HCT116 (cell line): Measurements from ENCODE around the gene SORL1. TPM values are rescaled to one million over a fixed set of nuclear protein-coding genes. Genes with fewer than 3 reads are reported as not detected.

Experiments
- ATAC-seq: fragments of 200-7000 bp; cut with Tn5 transposase; 2 replicates; pipeline ENCODE4 v1.9.1; 2020; ENCODE audit warnings: mild to moderate bottlenecking, moderate library complexity
- BruUV-seq: library from RNA; stranded (reverse); fragments of 400-500 nt; replicated peaks from 2 replicates; lab custom pipeline; 2021; lab: Mats Ljungman, UMichigan
- CTCF ChIA-PET: fragments of 300-600 bp; sonication (Branson Sonifier 250); formaldehyde crosslinking; loops from one replicate; lab custom pipeline; 2021; ENCODE audit warnings: antibody characterized with exemption; lab: Charles Lee
- POLR2A ChIA-PET: fragments of 300-600, 350-600 bp; sonication (Branson Sonifier 250); formaldehyde crosslinking; loops from one replicate; lab custom pipeline; 2021; ENCODE audit warnings: antibody characterized with exemption; lab: Charles Lee
- RAD21 ChIA-PET, 2 experiments: fragments of 300-600 bp; sonication (Branson Sonifier 250); formaldehyde crosslinking; loops; one replicate each; lab custom pipeline; 2023; ENCODE audit warnings: low total read pairs in 2 of 2; ENCODE audit not compliant: uncharacterized antibody in 2 of 2, unreplicated experiment in 2 of 2, low non-redundant PET in 1 of 2; lab: Charles Lee
- DNase-seq: peaks from one replicate; pipeline ENCODE4 v3.0.0-alpha.2; 2010; ENCODE audit warnings: low read depth, low spot score
- H2AFZ ChIP-seq: fragments of 200-600 bp; shearing (Covaris generic), sonication (generic); 2 replicates; pipeline ENCODE4 v1.6.1; 2017; ENCODE audit warnings: low read depth, mixed run types, mixed read lengths, antibody characterized with exemption, low read length; ENCODE audit not compliant: poor library complexity, severe bottlenecking
- H3K27ac ChIP-seq: 2 replicates; pipeline ENCODE4 v1.5.1; 2012; ENCODE audit warnings: low read depth, low read length
- H3K27me3 ChIP-seq: fragments of 200-600 bp; sonication (generic); 2 replicates; pipeline ENCODE4 v1.6.1; 2016; ENCODE audit warnings: mixed run types, low read length, mixed read lengths; ENCODE audit not compliant: insufficient read depth
- H3K36me3 ChIP-seq, 2 experiments: fragments of 200-500 bp in 1 of 2; fragments of 200-600 bp in 1 of 2; sonication (Bioruptor generic) in 1 of 2; sonication (generic) in 1 of 2; 2 replicates each; pipeline versions ENCODE4 v1.5.1 to v1.6.1; 2014 to 2016; ENCODE audit warnings: low read length in 2 of 2, inconsistent platforms in 1 of 2, mixed read lengths in 1 of 2, mixed run types in 1 of 2; ENCODE audit not compliant: insufficient read depth in 2 of 2, control insufficient read depth in 1 of 2
- H3K4me1 ChIP-seq, 2 experiments: fragments of 200-600 bp in 1 of 2; sonication (generic) in 1 of 2; 2 replicates each; pipeline versions ENCODE4 v1.5.1 to v1.6.1; 2012 to 2017; ENCODE audit warnings: low read length in 2 of 2, inconsistent platforms in 1 of 2, mild to moderate bottlenecking in 1 of 2, mixed read lengths in 1 of 2, mixed run types in 1 of 2, moderate library complexity in 1 of 2; ENCODE audit not compliant: insufficient read depth in 2 of 2, control insufficient read depth in 1 of 2
- H3K4me2 ChIP-seq: fragments of 200-600 bp; sonication (generic); 2 replicates; pipeline ENCODE4 v1.6.1; 2017; ENCODE audit warnings: mixed run types, low read length, mixed read lengths
- H3K4me3 ChIP-seq, 2 experiments: fragments of 200-600 bp in 1 of 2; sonication (generic) in 1 of 2; replicated peaks in 1 of 2; 2 replicates each; pipeline ENCODE4 v1.5.1; 2011 to 2016; ENCODE audit warnings: low read length in 2 of 2, control low read depth in 1 of 2, low read depth in 1 of 2, mild to moderate bottlenecking in 1 of 2, mixed read lengths in 1 of 2, mixed run types in 1 of 2
- H3K79me2 ChIP-seq: fragments of 200-600 bp; sonication (generic); 2 replicates; pipeline ENCODE4 v1.6.1; 2017; ENCODE audit warnings: mild to moderate bottlenecking, mixed run types, low read length, moderate library complexity, mixed read lengths; ENCODE audit not compliant: insufficient read depth
- H3K9ac ChIP-seq: fragments of 200-600 bp; sonication (generic); 2 replicates; pipeline ENCODE4 v1.6.1; 2016; ENCODE audit warnings: low read length, mixed read lengths
- H3K9me2 ChIP-seq: fragments of 200-600 bp; sonication (generic), shearing (Covaris generic); 2 replicates; pipeline ENCODE4 v1.6.1; 2017; ENCODE audit warnings: mixed run types, mild to moderate bottlenecking, moderate library complexity; ENCODE audit not compliant: insufficient read depth
- H3K9me3 ChIP-seq, 2 experiments: fragments of 200-500 bp in 1 of 2; fragments of 200-600 bp in 1 of 2; sonication (Bioruptor generic) in 1 of 2; sonication (generic) in 1 of 2; 2 replicates each; pipeline ENCODE4 v1.6.1; 2014 to 2017; ENCODE audit warnings: low read length in 2 of 2, mixed read lengths in 2 of 2, inconsistent platforms in 1 of 2, low read depth in 1 of 2, mild to moderate bottlenecking in 1 of 2, mixed run types in 1 of 2, moderate library complexity in 1 of 2; ENCODE audit not compliant: control insufficient read depth in 1 of 2, insufficient read depth in 1 of 2
- H4K20me1 ChIP-seq: fragments of 200-600 bp; sonication (generic), shearing (Covaris generic); 2 replicates; pipeline ENCODE4 v1.6.1; 2017; ENCODE audit warnings: mixed run types, mild to moderate bottlenecking, moderate library complexity; ENCODE audit not compliant: insufficient read depth
- CEBPB ChIP-seq: IDR thresholded peaks from 2 replicates; pipeline ENCODE4 v1.6.1; 2012; ENCODE audit warnings: low read depth
- ELF1 ChIP-seq: IDR thresholded peaks from 2 replicates; pipeline ENCODE4 v1.6.1; 2012; ENCODE audit warnings: low read depth, borderline replicate concordance
- EZH2 ChIP-seq: fragments of 200-600 bp; sonication (generic); IDR thresholded peaks from 2 replicates; pipeline ENCODE4 v1.6.1; 2017; ENCODE audit warnings: antibody characterized with exemption, mixed run types
- EZH2phosphoT487 ChIP-seq: fragments of 200-600 bp; IDR thresholded peaks from 2 replicates; pipeline ENCODE4 v1.6.1; 2018; ENCODE audit warnings: antibody characterized with exemption, borderline replicate concordance
- JUND ChIP-seq: IDR thresholded peaks from 2 replicates; pipeline ENCODE4 v1.6.1; 2012
- POLR2A ChIP-seq: IDR thresholded peaks from 2 replicates; pipeline ENCODE4 v1.7.0; 2011; ENCODE audit warnings: borderline replicate concordance; ENCODE audit not compliant: insufficient read depth, insufficient read length; ENCODE audit errors: extremely low read depth
- POLR2AphosphoS5 ChIP-seq: IDR thresholded peaks from 2 replicates; pipeline ENCODE4 v1.6.1; 2011; ENCODE audit warnings: mild to moderate bottlenecking, low read depth, low read length, moderate library complexity
- SP1 ChIP-seq: IDR thresholded peaks from 2 replicates; pipeline ENCODE4 v1.6.1; 2012; ENCODE audit warnings: low read depth
- SRF ChIP-seq: IDR thresholded peaks from 2 replicates; pipeline ENCODE4 v1.6.1; 2012; ENCODE audit warnings: low read depth
- YY1 ChIP-seq: IDR thresholded peaks from 2 replicates; pipeline ENCODE4 v1.6.1; 2011; ENCODE audit warnings: low read length, low read depth, moderate library complexity, mild to moderate bottlenecking; ENCODE audit not compliant: insufficient replicate concordance; ENCODE audit errors: extremely low read depth
- ZNF274 ChIP-seq: fragments of 200-500 bp; sonication (Bioruptor generic); IDR thresholded peaks from 2 replicates; pipeline ENCODE4 v1.6.1; 2014; ENCODE audit warnings: mild to moderate bottlenecking, low read depth, low read length, inconsistent platforms
- intact Hi-C: fragments of 100-400 bp; cut with micrococcal nuclease; formaldehyde crosslinking; loops from 2 replicates; pipeline ENCODE4 v1.10.0; 2022
- total RNA-seq: library from RNA; stranded (reverse); gene quantifications from one replicate; pipeline ENCODE4 v1.2.1, GENCODE V29; 2021; ENCODE audit not compliant: unreplicated experiment
- TF ChIP-seq, protein P1 (sequence below), 3 experiments: fragments of 200-600 bp in 1 of 3; sonication (generic) in 1 of 3; IDR thresholded peaks in 2 of 3; conservative IDR thresholded peaks in 1 of 3; 2 replicates each; pipeline ENCODE4 v1.5.1; 2012 to 2017; ENCODE audit warnings: low read depth in 2 of 3, low read length in 2 of 3, antibody characterized with exemption in 1 of 3, borderline replicate concordance in 1 of 3, control low read depth in 1 of 3, mild to moderate bottlenecking in 1 of 3, mixed read lengths in 1 of 3, mixed run types in 1 of 3, moderate library complexity in 1 of 3; ENCODE audit not compliant: insufficient read depth in 1 of 3
- TF ChIP-seq, protein P2 (sequence below): IDR thresholded peaks from 2 replicates; pipeline ENCODE4 v1.6.1; 2011; ENCODE audit warnings: mild to moderate bottlenecking, low read length, moderate library complexity; ENCODE audit not compliant: insufficient replicate concordance; ENCODE audit errors: extremely low read depth

Gene SORL1
- total RNA-seq, 1 experiment from 2014 or later = 17.4 TPM

DNA sequence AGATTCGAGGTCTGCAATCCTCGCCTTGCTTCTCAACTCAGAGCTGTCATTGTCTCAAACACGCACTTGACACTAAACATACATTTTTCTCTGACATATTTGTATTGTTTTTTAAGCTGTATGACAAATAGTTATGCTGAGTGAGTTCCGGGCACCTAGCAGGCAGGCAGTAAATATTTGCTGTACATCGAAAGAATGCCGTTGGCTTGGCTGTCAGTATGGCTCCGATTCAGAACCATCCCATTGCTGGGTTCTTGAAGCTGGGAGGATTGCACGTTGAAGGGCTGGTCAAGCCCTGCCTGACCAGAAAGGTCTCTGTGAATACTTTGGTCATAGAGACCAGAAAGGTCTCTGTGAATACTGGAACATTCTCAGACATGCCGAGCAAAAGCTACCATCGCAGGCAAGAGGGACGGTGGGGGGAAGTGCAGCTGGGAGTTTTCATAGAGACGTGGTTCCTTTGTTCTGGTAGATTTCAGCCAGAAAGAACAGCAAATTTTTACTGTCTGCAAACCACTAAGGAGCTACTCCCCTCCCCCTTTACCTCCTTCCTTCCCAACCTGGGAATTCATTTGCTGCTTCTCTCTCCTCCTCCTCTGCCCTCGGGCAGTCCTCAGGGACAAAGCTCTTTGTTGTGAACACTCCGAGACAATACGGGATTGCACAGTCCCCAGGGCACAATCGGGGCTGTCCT is 202.9 kb downstream of the SORL1 start:
- Histone ChIP-seq H3K27ac (peak overlapping the region; percentile 62; the same call in 1 of the 2 replicates), H3K4me2 (peak overlapping the region; percentile 82), H4K20me1 (no peaks in the 10 kb centered on the region), H3K9ac (peak overlapping the region; percentile 63), H3K79me2 (no peaks in the 10 kb centered on the region), H3K4me1 (peaks cover 19 to 27% of the 10 kb centered on the region in 2 experiments), H2AFZ (no peak overlapping the region), H3K9me3 (no peaks in the 10 kb centered on the region), H3K9me2 (no peaks in the 10 kb centered on the region), H3K4me3 (peak overlapping the region; percentile 28 to 51), H3K27me3 (no peaks in the 10 kb centered on the region), H3K36me3 (no peaks in the 10 kb centered on the region)
- ChIA-PET RAD21 (interaction anchor here in 1 of 2 experiments (1.2 to 2.3 kb wide), 2 partner anchors 548 to 851 kb away, joined by 4 to 9 read pairs; no protein-coding TSS in a partner anchor), CTCF (interaction anchor here (0.5 to 5.5 kb wide), 10 partner anchors 9 to 850 kb away, joined by 3 to 54 read pairs (median 4); no protein-coding TSS in a partner anchor), POLR2A (interaction anchor here (0.7 to 1.0 kb wide), 2 partner anchors 849 to 851 kb away, joined by 3 to 5 read pairs; no protein-coding TSS in a partner anchor)
- DNase-seq (no peak), ATAC-seq (peak; percentile 47)
- TF ChIP-seq, protein P1, sequence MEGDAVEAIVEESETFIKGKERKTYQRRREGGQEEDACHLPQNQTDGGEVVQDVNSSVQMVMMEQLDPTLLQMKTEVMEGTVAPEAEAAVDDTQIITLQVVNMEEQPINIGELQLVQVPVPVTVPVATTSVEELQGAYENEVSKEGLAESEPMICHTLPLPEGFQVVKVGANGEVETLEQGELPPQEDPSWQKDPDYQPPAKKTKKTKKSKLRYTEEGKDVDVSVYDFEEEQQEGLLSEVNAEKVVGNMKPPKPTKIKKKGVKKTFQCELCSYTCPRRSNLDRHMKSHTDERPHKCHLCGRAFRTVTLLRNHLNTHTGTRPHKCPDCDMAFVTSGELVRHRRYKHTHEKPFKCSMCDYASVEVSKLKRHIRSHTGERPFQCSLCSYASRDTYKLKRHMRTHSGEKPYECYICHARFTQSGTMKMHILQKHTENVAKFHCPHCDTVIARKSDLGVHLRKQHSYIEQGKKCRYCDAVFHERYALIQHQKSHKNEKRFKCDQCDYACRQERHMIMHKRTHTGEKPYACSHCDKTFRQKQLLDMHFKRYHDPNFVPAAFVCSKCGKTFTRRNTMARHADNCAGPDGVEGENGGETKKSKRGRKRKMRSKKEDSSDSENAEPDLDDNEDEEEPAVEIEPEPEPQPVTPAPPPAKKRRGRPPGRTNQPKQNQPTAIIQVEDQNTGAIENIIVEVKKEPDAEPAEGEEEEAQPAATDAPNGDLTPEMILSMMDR (IDR thresholded peaks at IDR 0.05 in 2 of 3, conservative IDR thresholded peaks at IDR 0.05 in 1 of 3; ENCODE audit: borderline replicate concordance in 1 of 3, insufficient read depth in 1 of 3, low read depth in 2 of 3, low read length in 2 of 3) = no peak
- TF ChIP-seq EZH2phosphoT487 (no peak), POLR2AphosphoS5 (no peak), JUND (no peak), SRF (no peak), POLR2A (no peak), ZNF274 (no peak), CEBPB (no peak), EZH2 (no peak), SP1 (no peak), ELF1 (no peak), YY1 (no peak)
- TF ChIP-seq, protein P2, sequence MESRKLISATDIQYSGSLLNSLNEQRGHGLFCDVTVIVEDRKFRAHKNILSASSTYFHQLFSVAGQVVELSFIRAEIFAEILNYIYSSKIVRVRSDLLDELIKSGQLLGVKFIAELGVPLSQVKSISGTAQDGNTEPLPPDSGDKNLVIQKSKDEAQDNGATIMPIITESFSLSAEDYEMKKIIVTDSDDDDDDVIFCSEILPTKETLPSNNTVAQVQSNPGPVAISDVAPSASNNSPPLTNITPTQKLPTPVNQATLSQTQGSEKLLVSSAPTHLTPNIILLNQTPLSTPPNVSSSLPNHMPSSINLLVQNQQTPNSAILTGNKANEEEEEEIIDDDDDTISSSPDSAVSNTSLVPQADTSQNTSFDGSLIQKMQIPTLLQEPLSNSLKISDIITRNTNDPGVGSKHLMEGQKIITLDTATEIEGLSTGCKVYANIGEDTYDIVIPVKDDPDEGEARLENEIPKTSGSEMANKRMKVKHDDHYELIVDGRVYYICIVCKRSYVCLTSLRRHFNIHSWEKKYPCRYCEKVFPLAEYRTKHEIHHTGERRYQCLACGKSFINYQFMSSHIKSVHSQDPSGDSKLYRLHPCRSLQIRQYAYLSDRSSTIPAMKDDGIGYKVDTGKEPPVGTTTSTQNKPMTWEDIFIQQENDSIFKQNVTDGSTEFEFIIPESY = no peak
- intact Hi-C loops = loop anchor here (5.0 to 10.0 kb wide), 4 partner anchors 367 to 930 kb away; no protein-coding TSS in a partner anchor
- BruUV-seq = no TSS peak
